HepG2 (cell line): ENCODE data around the gene GP1BA. TPM values are rescaled to one million over a fixed set of nuclear protein-coding genes. Genes with fewer than 3 reads are reported as not detected.

Experiments
- ASH2L ChIP-seq: fragments of 300-600, 200-600 bp; sonication (generic); IDR thresholded peaks from 2 replicates; pipeline ENCODE4 v1.7.0; 2017; ENCODE audit warnings: low read depth, mild to moderate bottlenecking, moderate library complexity, mixed read lengths, low read length; ENCODE audit not compliant: insufficient read length
- ATM ChIP-seq: fragments of 450-650 bp; IDR thresholded peaks from 2 replicates; pipeline ENCODE4 v1.7.1; 2017; ENCODE audit warnings: mild to moderate bottlenecking, borderline replicate concordance
- FOXO1 ChIP-seq: sonication (generic); formaldehyde crosslinking; IDR thresholded peaks from 2 replicates; pipeline ENCODE4 v1.4.0; 2020; ENCODE audit warnings: missing genetic modification reagents
- GABPA ChIP-seq, 2 experiments: IDR thresholded peaks; 2 replicates each; pipeline ENCODE4 v1.6.1; 2011 to 2016; ENCODE audit warnings: low read depth in 2 of 2, low read length in 1 of 2, missing biosample characterization in 1 of 2, missing genetic modification characterization in 1 of 2
- HNRNPUL1 ChIP-seq: fragments of 200-400 bp; formaldehyde crosslinking; IDR thresholded peaks from 2 replicates; pipeline ENCODE4 v1.6.1; 2017; ENCODE audit warnings: low read depth, mild to moderate bottlenecking, low read length, moderate library complexity
- KDM6A ChIP-seq: IDR thresholded peaks from 2 replicates; pipeline ENCODE4 v1.6.1; 2016; ENCODE audit warnings: low read depth
- MED13 ChIP-seq: sonication (generic); formaldehyde crosslinking; IDR thresholded peaks from 2 replicates; pipeline ENCODE4 v1.5.0; 2020; ENCODE audit warnings: missing genetic modification reagents
- NCOR1 ChIP-seq: fragments of 200-600 bp; sonication (generic); IDR thresholded peaks from 2 replicates; pipeline ENCODE4 v1.7.0; 2017; ENCODE audit warnings: antibody characterized with exemption, low read length, borderline replicate concordance
- PLRG1 ChIP-seq: fragments of 450-650 bp; conservative IDR thresholded peaks from 2 replicates; pipeline ENCODE4 v1.6.1; 2016
- POLR2A ChIP-seq, 2 experiments: IDR thresholded peaks; 2 replicates each; pipeline ENCODE4 v1.6.1; 2011; ENCODE audit warnings: low read depth in 2 of 2, low read length in 2 of 2, mild to moderate bottlenecking in 1 of 2, moderate library complexity in 1 of 2; ENCODE audit not compliant: insufficient read depth in 1 of 2
- ZKSCAN8 ChIP-seq: IDR thresholded peaks from 2 replicates; pipeline ENCODE4 v1.6.1; 2016; ENCODE audit warnings: borderline replicate concordance, missing genetic modification reagents, missing compliant biosample characterization
- ZNF180 ChIP-seq: sonication (generic); formaldehyde crosslinking; IDR thresholded peaks from 2 replicates; pipeline ENCODE4 v1.4.0; 2020; ENCODE audit warnings: low read depth, missing genetic modification reagents, borderline replicate concordance
- ZNF234 ChIP-seq: sonication (generic); formaldehyde crosslinking; conservative IDR thresholded peaks from 2 replicates; pipeline ENCODE4 v1.5.1; 2020; ENCODE audit warnings: mild to moderate bottlenecking, missing genetic modification reagents
- ZNF530 ChIP-seq: sonication (generic); formaldehyde crosslinking; IDR thresholded peaks from 2 replicates; pipeline ENCODE4 v1.5.0; 2020; ENCODE audit warnings: low read depth, mild to moderate bottlenecking, missing genetic modification reagents
- polyA plus RNA-seq, 8 experiments: library from polyadenylated mRNA; depleted of rRNA in 3 of 8; stranded (reverse) in 7 of 8; unstranded in 1 of 8; fragments of >200 nt; fragmentation: Illumina TruSeq in 4 of 8; extraction: Trizol in 4 of 8; gene quantifications; 2 replicates each; pipeline versions ENCODE4 v1.2.1 to v1.2.3, GENCODE V29; 2011 to 2016; ENCODE audit warnings: low read depth in 4 of 8, missing spikeins in 1 of 8, mixed read lengths in 1 of 8; ENCODE audit not compliant: insufficient read depth in 1 of 8
- total RNA-seq, 5 experiments: library from RNA; depleted of rRNA; stranded (reverse); fragments of >200 nt; fragmentation: Illumina TruSeq; extraction: Trizol; gene quantifications; 2 replicates each; pipeline ENCODE4 v1.2.3, GENCODE V29; 2016; ENCODE audit warnings: low read depth in 1 of 5
- TF ChIP-seq, protein P1 (sequence below): sonication (generic); formaldehyde crosslinking; IDR thresholded peaks from 2 replicates; pipeline ENCODE4 v1.9.0; 2021; ENCODE audit warnings: missing genetic modification reagents, borderline replicate concordance
- TF ChIP-seq, protein P2 (sequence below): sonication (generic); formaldehyde crosslinking; IDR thresholded peaks from 2 replicates; pipeline ENCODE4 v1.4.0; 2020; ENCODE audit warnings: missing genetic modification reagents
- TF ChIP-seq, protein P3 (sequence below): sonication (generic); formaldehyde crosslinking; conservative IDR thresholded peaks from 2 replicates; pipeline ENCODE4 v1.5.0; 2020; ENCODE audit warnings: missing genetic modification reagents
- TF ChIP-seq, protein P4 (sequence below): sonication (generic); formaldehyde crosslinking; IDR thresholded peaks from 2 replicates; pipeline ENCODE4 v1.8.1; 2023; ENCODE audit warnings: missing genetic modification reagents, inconsistent platforms, borderline replicate concordance
- TF ChIP-seq, protein P5 (sequence below): IDR thresholded peaks from 2 replicates; pipeline ENCODE4 v1.6.1; 2016; ENCODE audit warnings: missing compliant biosample characterization, missing genetic modification reagents, borderline replicate concordance
- TF ChIP-seq, protein P6 (sequence below): fragments of 450-650 bp; IDR thresholded peaks from 2 replicates; pipeline ENCODE4 v1.6.1; 2017
- TF ChIP-seq, protein P7 (sequence below): sonication (generic); formaldehyde crosslinking; IDR thresholded peaks from 2 replicates; pipeline ENCODE4 v1.5.0; 2020; ENCODE audit warnings: missing genetic modification reagents, mild to moderate bottlenecking, borderline replicate concordance
- TF ChIP-seq, protein P8 (sequence below): IDR thresholded peaks from 2 replicates; pipeline ENCODE4 v1.6.1; 2012; ENCODE audit warnings: inconsistent platforms

Gene GP1BA
- total and polyA plus RNA-seq, 2 of the 13 experiments (the other 11 are each of a cell fraction or from before 2014, with no cell fraction given): not detected

DNA sequence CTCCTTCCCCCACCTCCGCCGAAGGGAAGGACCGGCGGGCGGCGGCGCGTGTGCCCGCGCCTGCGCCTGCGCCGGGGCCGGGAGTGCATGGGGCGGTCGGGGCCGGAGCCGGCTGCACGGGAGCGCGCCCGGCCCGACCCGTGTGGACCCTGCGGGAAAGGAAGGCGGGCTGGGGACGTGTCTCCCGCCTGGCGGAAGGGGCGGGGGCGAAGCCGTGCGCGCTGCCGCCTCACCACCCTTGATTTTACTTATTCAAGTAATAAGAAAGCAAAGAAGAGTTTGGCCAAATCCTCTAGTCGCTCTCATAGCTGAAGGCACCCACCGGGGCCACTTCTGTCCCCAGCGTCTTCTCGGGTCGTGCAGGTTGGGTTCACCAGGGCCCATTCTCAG, 16.8 kb downstream of the GP1BA start (continued):
- TF ChIP-seq, protein P1, sequence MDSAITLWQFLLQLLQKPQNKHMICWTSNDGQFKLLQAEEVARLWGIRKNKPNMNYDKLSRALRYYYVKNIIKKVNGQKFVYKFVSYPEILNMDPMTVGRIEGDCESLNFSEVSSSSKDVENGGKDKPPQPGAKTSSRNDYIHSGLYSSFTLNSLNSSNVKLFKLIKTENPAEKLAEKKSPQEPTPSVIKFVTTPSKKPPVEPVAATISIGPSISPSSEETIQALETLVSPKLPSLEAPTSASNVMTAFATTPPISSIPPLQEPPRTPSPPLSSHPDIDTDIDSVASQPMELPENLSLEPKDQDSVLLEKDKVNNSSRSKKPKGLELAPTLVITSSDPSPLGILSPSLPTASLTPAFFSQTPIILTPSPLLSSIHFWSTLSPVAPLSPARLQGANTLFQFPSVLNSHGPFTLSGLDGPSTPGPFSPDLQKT (CRISPR knock-in tag): no peak
- TF ChIP-seq, protein P2, sequence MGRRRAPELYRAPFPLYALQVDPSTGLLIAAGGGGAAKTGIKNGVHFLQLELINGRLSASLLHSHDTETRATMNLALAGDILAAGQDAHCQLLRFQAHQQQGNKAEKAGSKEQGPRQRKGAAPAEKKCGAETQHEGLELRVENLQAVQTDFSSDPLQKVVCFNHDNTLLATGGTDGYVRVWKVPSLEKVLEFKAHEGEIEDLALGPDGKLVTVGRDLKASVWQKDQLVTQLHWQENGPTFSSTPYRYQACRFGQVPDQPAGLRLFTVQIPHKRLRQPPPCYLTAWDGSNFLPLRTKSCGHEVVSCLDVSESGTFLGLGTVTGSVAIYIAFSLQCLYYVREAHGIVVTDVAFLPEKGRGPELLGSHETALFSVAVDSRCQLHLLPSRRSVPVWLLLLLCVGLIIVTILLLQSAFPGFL (CRISPR knock-in tag): no peak
- TF ChIP-seq FOXO1 (CRISPR knock-in tag): no peak
- TF ChIP-seq, protein P3, sequence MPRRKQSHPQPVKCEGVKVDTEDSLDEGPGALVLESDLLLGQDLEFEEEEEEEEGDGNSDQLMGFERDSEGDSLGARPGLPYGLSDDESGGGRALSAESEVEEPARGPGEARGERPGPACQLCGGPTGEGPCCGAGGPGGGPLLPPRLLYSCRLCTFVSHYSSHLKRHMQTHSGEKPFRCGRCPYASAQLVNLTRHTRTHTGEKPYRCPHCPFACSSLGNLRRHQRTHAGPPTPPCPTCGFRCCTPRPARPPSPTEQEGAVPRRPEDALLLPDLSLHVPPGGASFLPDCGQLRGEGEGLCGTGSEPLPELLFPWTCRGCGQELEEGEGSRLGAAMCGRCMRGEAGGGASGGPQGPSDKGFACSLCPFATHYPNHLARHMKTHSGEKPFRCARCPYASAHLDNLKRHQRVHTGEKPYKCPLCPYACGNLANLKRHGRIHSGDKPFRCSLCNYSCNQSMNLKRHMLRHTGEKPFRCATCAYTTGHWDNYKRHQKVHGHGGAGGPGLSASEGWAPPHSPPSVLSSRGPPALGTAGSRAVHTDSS: no peak
- peak; percentile 50 to 64; a peak in 3 of 4 replicates for TF ChIP-seq POLR2A (IDR thresholded peaks at IDR 0.05; ENCODE audit: insufficient read depth in 1 of 2, low read depth in 2 of 2, low read length in 2 of 2)
- TF ChIP-seq, protein P4, sequence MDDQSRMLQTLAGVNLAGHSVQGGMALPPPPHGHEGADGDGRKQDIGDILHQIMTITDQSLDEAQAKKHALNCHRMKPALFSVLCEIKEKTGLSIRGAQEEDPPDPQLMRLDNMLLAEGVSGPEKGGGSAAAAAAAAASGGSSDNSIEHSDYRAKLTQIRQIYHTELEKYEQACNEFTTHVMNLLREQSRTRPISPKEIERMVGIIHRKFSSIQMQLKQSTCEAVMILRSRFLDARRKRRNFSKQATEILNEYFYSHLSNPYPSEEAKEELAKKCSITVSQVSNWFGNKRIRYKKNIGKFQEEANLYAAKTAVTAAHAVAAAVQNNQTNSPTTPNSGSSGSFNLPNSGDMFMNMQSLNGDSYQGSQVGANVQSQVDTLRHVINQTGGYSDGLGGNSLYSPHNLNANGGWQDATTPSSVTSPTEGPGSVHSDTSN (CRISPR knock-in tag): no peak
- no peak for TF ChIP-seq PLRG1
- TF ChIP-seq, protein P5, sequence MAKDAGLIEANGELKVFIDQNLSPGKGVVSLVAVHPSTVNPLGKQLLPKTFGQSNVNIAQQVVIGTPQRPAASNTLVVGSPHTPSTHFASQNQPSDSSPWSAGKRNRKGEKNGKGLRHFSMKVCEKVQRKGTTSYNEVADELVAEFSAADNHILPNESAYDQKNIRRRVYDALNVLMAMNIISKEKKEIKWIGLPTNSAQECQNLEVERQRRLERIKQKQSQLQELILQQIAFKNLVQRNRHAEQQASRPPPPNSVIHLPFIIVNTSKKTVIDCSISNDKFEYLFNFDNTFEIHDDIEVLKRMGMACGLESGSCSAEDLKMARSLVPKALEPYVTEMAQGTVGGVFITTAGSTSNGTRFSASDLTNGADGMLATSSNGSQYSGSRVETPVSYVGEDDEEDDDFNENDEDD (CRISPR knock-in tag): peak; percentile 37; the same call in 1 of the 2 replicates
- TF ChIP-seq ASH2L: no peak
- TF ChIP-seq, protein P6, sequence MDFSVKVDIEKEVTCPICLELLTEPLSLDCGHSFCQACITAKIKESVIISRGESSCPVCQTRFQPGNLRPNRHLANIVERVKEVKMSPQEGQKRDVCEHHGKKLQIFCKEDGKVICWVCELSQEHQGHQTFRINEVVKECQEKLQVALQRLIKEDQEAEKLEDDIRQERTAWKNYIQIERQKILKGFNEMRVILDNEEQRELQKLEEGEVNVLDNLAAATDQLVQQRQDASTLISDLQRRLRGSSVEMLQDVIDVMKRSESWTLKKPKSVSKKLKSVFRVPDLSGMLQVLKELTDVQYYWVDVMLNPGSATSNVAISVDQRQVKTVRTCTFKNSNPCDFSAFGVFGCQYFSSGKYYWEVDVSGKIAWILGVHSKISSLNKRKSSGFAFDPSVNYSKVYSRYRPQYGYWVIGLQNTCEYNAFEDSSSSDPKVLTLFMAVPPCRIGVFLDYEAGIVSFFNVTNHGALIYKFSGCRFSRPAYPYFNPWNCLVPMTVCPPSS: no peak
- no peak for TF ChIP-seq ZNF530 (CRISPR knock-in tag)
- no peak for TF ChIP-seq NCOR1
- no peak for TF ChIP-seq ZNF180 (CRISPR knock-in tag)
- TF ChIP-seq, protein P7, sequence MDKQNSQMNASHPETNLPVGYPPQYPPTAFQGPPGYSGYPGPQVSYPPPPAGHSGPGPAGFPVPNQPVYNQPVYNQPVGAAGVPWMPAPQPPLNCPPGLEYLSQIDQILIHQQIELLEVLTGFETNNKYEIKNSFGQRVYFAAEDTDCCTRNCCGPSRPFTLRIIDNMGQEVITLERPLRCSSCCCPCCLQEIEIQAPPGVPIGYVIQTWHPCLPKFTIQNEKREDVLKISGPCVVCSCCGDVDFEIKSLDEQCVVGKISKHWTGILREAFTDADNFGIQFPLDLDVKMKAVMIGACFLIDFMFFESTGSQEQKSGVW: 0 out of 2 replicates have a peak, but pooled peaks have one; percentile 62
- no peak for TF ChIP-seq HNRNPUL1
- TF ChIP-seq, protein P8, sequence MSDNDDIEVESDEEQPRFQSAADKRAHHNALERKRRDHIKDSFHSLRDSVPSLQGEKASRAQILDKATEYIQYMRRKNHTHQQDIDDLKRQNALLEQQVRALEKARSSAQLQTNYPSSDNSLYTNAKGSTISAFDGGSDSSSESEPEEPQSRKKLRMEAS: peak; percentile 57; the same call in 1 of the 2 replicates
- TF ChIP-seq ZKSCAN8 (CRISPR knock-in tag): no peak
- TF ChIP-seq ATM: no peak
- no peak for TF ChIP-seq KDM6A (CRISPR knock-in tag)
- TF ChIP-seq ZNF234 (CRISPR knock-in tag): no peak
- TF ChIP-seq MED13 (CRISPR knock-in tag): 0 out of 2 replicates have a peak, but pooled peaks have one; percentile 4
- TF ChIP-seq GABPA (IDR thresholded peaks at IDR 0.05; ENCODE audit: low read depth, low read length): peak; percentile 41
- TF ChIP-seq GABPA (CRISPR knock-in tag; IDR thresholded peaks at IDR 0.05; ENCODE audit: low read depth): peak; percentile 52; the same call in 1 of the 2 replicates
